HepG2 (cell line): Measurements from ENCODE around the gene NAPB. TPM values are rescaled to one million over a fixed set of nuclear protein-coding genes. Genes with fewer than 3 reads are reported as not detected.

Experiments
- ARNT ChIP-seq: fragments of 450-650 bp; IDR thresholded peaks from 2 replicates; pipeline ENCODE4 v1.6.1; 2017
- E2F1 ChIP-seq: sonication (generic); formaldehyde crosslinking; IDR thresholded peaks from 2 replicates; pipeline ENCODE4 v1.5.0; 2020; ENCODE audit warnings: missing genetic modification reagents
- EZH2 ChIP-seq: conservative IDR thresholded peaks from 2 replicates; pipeline ENCODE4 v1.6.1; 2012; ENCODE audit warnings: mild to moderate bottlenecking, low read depth, low read length, moderate library complexity
- FOXO1 ChIP-seq: sonication (generic); formaldehyde crosslinking; IDR thresholded peaks from 2 replicates; pipeline ENCODE4 v1.4.0; 2020; ENCODE audit warnings: missing genetic modification reagents
- FOXP1 ChIP-seq, 2 experiments: fragments of 450-650 bp in 1 of 2; IDR thresholded peaks; 2 replicates each; pipeline ENCODE4 v1.6.1; 2017 to 2018; ENCODE audit warnings: antibody characterized with exemption in 1 of 2
- GATAD1 ChIP-seq: IDR thresholded peaks from 2 replicates; pipeline ENCODE4 v1.6.1; 2016; ENCODE audit warnings: missing genetic modification reagents, missing compliant biosample characterization
- MZF1 ChIP-seq: sonication (generic); formaldehyde crosslinking; IDR thresholded peaks from 2 replicates; pipeline ENCODE4 v1.8.1; 2023; ENCODE audit warnings: mild to moderate bottlenecking, missing genetic modification reagents, borderline replicate concordance
- NPAS2 ChIP-seq: sonication (generic); formaldehyde crosslinking; IDR thresholded peaks from 2 replicates; pipeline ENCODE4 v1.8.0; 2022; ENCODE audit warnings: mild to moderate bottlenecking, missing genetic modification reagents, borderline replicate concordance
- PHB2 ChIP-seq: fragments of 450-650 bp; IDR thresholded peaks from 2 replicates; pipeline ENCODE4 v1.6.1; 2018; ENCODE audit not compliant: partially characterized antibody
- SAFB2 ChIP-seq: sonication (generic); formaldehyde crosslinking; IDR thresholded peaks from 2 replicates; pipeline ENCODE4 v1.5.1; 2020; ENCODE audit warnings: missing genetic modification reagents, low read depth, mild to moderate bottlenecking, borderline replicate concordance
- SALL2 ChIP-seq: sonication (generic); formaldehyde crosslinking; IDR thresholded peaks from 2 replicates; pipeline ENCODE4 v1.8.1; 2023; ENCODE audit warnings: mild to moderate bottlenecking, missing genetic modification reagents, inconsistent platforms
- ZBTB3 ChIP-seq: sonication (generic); formaldehyde crosslinking; IDR thresholded peaks from 2 replicates; pipeline ENCODE4 v1.4.0; 2020; ENCODE audit warnings: low read depth, mild to moderate bottlenecking, moderate library complexity, missing genetic modification reagents, borderline replicate concordance
- ZBTB34 ChIP-seq: sonication (generic); formaldehyde crosslinking; IDR thresholded peaks from 2 replicates; pipeline ENCODE4 v1.8.0; 2022; ENCODE audit warnings: mild to moderate bottlenecking, missing genetic modification reagents
- ZBTB37 ChIP-seq: sonication (generic); formaldehyde crosslinking; IDR thresholded peaks from 2 replicates; pipeline ENCODE4 v1.4.0; 2020; ENCODE audit warnings: mild to moderate bottlenecking, missing genetic modification reagents
- ZBTB42 ChIP-seq: sonication (generic); formaldehyde crosslinking; IDR thresholded peaks from 2 replicates; pipeline ENCODE4 v1.5.0; 2020; ENCODE audit warnings: mild to moderate bottlenecking, missing genetic modification reagents
- ZNF180 ChIP-seq: sonication (generic); formaldehyde crosslinking; IDR thresholded peaks from 2 replicates; pipeline ENCODE4 v1.4.0; 2020; ENCODE audit warnings: low read depth, missing genetic modification reagents, borderline replicate concordance
- ZNF567 ChIP-seq: sonication (generic); formaldehyde crosslinking; IDR thresholded peaks from 2 replicates; pipeline ENCODE4 v1.8.1; 2023; ENCODE audit warnings: mild to moderate bottlenecking, missing genetic modification reagents, borderline replicate concordance
- ZNF776 ChIP-seq: sonication (generic); formaldehyde crosslinking; IDR thresholded peaks from 2 replicates; pipeline ENCODE4 v1.4.0; 2020; ENCODE audit warnings: mild to moderate bottlenecking, missing genetic modification reagents
- ZNF878 ChIP-seq: sonication (generic); formaldehyde crosslinking; IDR thresholded peaks from 2 replicates; pipeline ENCODE4 v1.8.1; 2023; ENCODE audit warnings: mild to moderate bottlenecking, missing genetic modification reagents, moderate library complexity
- ZSCAN20 ChIP-seq: sonication (generic); formaldehyde crosslinking; IDR thresholded peaks from 2 replicates; pipeline ENCODE4 v1.4.0; 2020; ENCODE audit warnings: missing genetic modification reagents, mild to moderate bottlenecking, borderline replicate concordance
- polyA plus RNA-seq, 8 experiments: library from polyadenylated mRNA; depleted of rRNA in 3 of 8; stranded (reverse) in 7 of 8; unstranded in 1 of 8; fragments of >200 nt; fragmentation: Illumina TruSeq in 4 of 8; extraction: Trizol in 4 of 8; gene quantifications; 2 replicates each; pipeline versions ENCODE4 v1.2.1 to v1.2.3, GENCODE V29; 2011 to 2016; ENCODE audit warnings: low read depth in 4 of 8, missing spikeins in 1 of 8, mixed read lengths in 1 of 8; ENCODE audit not compliant: insufficient read depth in 1 of 8
- total RNA-seq, 5 experiments: library from RNA; depleted of rRNA; stranded (reverse); fragments of >200 nt; fragmentation: Illumina TruSeq; extraction: Trizol; gene quantifications; 2 replicates each; pipeline ENCODE4 v1.2.3, GENCODE V29; 2016; ENCODE audit warnings: low read depth in 1 of 5
- TF ChIP-seq, protein P1 (sequence below): sonication (generic); formaldehyde crosslinking; conservative IDR thresholded peaks from 2 replicates; pipeline ENCODE4 v1.8.1; 2023; ENCODE audit warnings: missing genetic modification reagents
- TF ChIP-seq, protein P2 (sequence below): sonication (generic); formaldehyde crosslinking; IDR thresholded peaks from 2 replicates; pipeline ENCODE4 v1.5.0; 2020; ENCODE audit warnings: mild to moderate bottlenecking, missing genetic modification reagents, moderate library complexity

NAPB gene
- total and polyA plus RNA-seq, 2 of the 13 experiments (the other 11 are each of a cell fraction or from before 2014, with no cell fraction given): 15.2 to 16.1 TPM

DNA sequence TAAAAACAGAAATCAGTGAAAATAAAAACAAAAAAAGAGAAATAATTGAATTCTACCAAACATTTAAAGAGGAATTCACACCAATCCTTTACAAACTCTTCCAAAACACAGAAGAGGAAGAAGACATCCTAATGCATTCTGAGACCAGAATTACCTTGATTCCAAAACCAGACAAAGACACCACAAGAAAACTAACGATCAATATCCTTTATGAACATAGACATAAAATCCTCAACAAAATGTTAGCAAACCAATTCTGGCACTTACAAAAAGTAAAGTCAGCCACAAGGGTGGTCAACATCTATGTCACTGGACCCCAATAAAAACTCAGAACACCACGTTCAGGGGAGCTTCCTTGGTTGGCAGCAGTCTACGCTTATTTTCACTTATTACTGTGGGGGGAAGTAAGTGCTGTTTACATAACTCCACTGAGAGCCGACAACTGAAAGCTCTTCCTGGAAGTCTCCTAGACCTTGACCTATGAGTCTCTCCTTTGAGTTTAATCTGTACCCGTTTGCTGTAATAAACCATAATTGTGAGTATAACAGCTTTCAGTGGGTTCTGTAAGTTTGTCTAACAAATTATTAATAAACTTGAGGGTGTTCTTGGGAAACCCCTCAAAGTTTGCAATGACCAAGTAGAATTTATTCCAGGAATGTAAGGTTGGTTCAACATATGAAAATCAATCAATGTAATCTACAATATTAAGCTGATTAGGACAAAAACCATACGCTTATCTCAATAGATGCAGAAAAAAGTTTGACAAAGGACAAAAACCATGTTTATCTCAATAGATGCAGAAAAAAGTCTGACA is 34.8 kb downstream of the NAPB start (continued):
- TF ChIP-seq E2F1 (no peak), FOXO1 (CRISPR knock-in tag) (peak; percentile 62; the same call in 1 of the 2 replicates), ZNF567 (CRISPR knock-in tag) (no peak), ZNF776 (no peak), FOXP1 (IDR thresholded peaks at IDR 0.05) (no peak), FOXP1 (CRISPR knock-in tag; IDR thresholded peaks at IDR 0.05) (peak; percentile 48), ZBTB42 (CRISPR knock-in tag) (no peak), ZNF878 (CRISPR knock-in tag) (no peak), SAFB2 (CRISPR knock-in tag) (no peak), SALL2 (no peak), ZBTB34 (CRISPR knock-in tag) (no peak), ZSCAN20 (CRISPR knock-in tag) (no peak), ZNF180 (no peak), GATAD1 (CRISPR knock-in tag) (peak; percentile 56; the same call in 1 of the 2 replicates), ZBTB3 (CRISPR knock-in tag) (no peak), PHB2 (no peak), EZH2 (no peak), NPAS2 (CRISPR knock-in tag) (no peak), ZBTB37 (no peak), ARNT (no peak), MZF1 (CRISPR knock-in tag) (no peak)
- TF ChIP-seq, protein P1, sequence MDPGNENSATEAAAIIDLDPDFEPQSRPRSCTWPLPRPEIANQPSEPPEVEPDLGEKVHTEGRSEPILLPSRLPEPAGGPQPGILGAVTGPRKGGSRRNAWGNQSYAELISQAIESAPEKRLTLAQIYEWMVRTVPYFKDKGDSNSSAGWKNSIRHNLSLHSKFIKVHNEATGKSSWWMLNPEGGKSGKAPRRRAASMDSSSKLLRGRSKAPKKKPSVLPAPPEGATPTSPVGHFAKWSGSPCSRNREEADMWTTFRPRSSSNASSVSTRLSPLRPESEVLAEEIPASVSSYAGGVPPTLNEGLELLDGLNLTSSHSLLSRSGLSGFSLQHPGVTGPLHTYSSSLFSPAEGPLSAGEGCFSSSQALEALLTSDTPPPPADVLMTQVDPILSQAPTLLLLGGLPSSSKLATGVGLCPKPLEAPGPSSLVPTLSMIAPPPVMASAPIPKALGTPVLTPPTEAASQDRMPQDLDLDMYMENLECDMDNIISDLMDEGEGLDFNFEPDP: no peak
- TF ChIP-seq, protein P2, sequence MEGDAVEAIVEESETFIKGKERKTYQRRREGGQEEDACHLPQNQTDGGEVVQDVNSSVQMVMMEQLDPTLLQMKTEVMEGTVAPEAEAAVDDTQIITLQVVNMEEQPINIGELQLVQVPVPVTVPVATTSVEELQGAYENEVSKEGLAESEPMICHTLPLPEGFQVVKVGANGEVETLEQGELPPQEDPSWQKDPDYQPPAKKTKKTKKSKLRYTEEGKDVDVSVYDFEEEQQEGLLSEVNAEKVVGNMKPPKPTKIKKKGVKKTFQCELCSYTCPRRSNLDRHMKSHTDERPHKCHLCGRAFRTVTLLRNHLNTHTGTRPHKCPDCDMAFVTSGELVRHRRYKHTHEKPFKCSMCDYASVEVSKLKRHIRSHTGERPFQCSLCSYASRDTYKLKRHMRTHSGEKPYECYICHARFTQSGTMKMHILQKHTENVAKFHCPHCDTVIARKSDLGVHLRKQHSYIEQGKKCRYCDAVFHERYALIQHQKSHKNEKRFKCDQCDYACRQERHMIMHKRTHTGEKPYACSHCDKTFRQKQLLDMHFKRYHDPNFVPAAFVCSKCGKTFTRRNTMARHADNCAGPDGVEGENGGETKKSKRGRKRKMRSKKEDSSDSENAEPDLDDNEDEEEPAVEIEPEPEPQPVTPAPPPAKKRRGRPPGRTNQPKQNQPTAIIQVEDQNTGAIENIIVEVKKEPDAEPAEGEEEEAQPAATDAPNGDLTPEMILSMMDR (CRISPR knock-in tag): 0 out of 2 replicates have a peak, but pooled peaks have one; percentile 4
